ENCODE results near the gene CMTR1.
"Not testable (repeated sequence)": the region's sequence is repeated elsewhere in the genome, so short reads cannot be mapped to it uniquely, and the experiment has no call there.

The CMTR1 gene

GRCh38 chr6:37432916-37433656, at the start of gene CMTR1:
TSS of gene CMTR1 (plus strand) at chr6:37433221. CDS start at chr6:37435630, 2,409 bp downstream.
- DNase-seq (ENCODE audit: low read depth), result peak; percentile 66

- DNase-seq (ENCODE audit: low read depth), result no peak
These were observed 44.4 kb upstream of the CMTR1 start for GRCh38 chr6:37388578-37388977.

GRCh38 chr6:37389857-37390256, 43.2 kb upstream of the CMTR1 start:
- DNase-seq (ENCODE audit: low read depth), result no peak

GRCh38 chr6:37391120-37391519, 41.9 kb upstream of the CMTR1 start:
- no peak for DNase-seq (ENCODE audit: low read depth)

GRCh38 chr6:37392821-37393220, 40.2 kb upstream of the CMTR1 start:
- DNase-seq (ENCODE audit: low read depth), result no peak

GRCh38 chr6:37393381-37393929, 39.6 kb upstream of the CMTR1 start:
- DNase-seq (ENCODE audit: low read depth), result no peak

GRCh38 chr6:37396571-37397180, 36.3 kb upstream of the CMTR1 start:
- no peak for DNase-seq (ENCODE audit: low read depth)

GRCh38 chr6:37399131-37399530, 33.9 kb upstream of the CMTR1 start:
- no peak for DNase-seq (ENCODE audit: low read depth)

GRCh38 chr6:37399795-37400490, 33.1 kb upstream of the CMTR1 start:
- DNase-seq (ENCODE audit: low read depth), result no peak

- not testable (repeated sequence) for DNase-seq (ENCODE audit: low read depth)
These were observed 31.4 kb upstream of the CMTR1 start for GRCh38 chr6:37401658-37402057.

- no peak for DNase-seq (ENCODE audit: low read depth)
These were observed 26.2 kb upstream of the CMTR1 start for GRCh38 chr6:37406726-37407341.

GRCh38 chr6:37407948-37408347, 25.1 kb upstream of the CMTR1 start:
- no peak for DNase-seq (ENCODE audit: low read depth)

- DNase-seq (ENCODE audit: low read depth), result no peak
These were observed 23.5 kb upstream of the CMTR1 start for GRCh38 chr6:37409501-37409900.

- DNase-seq (ENCODE audit: low read depth), result no peak
These were observed 15.6 kb upstream of the CMTR1 start for GRCh38 chr6:37417393-37417792.

- DNase-seq (ENCODE audit: low read depth), result no peak
These were observed 14.3 kb upstream of the CMTR1 start for GRCh38 chr6:37418722-37419121.

- DNase-seq (ENCODE audit: low read depth), result no peak
These were observed 6.7 kb upstream of the CMTR1 start for GRCh38 chr6:37426058-37426944.

- DNase-seq (ENCODE audit: low read depth), result no peak
These were observed 6.0 kb upstream of the CMTR1 start for GRCh38 chr6:37426945-37427510.

GRCh38 chr6:37429352-37429750, 3.7 kb upstream of the CMTR1 start:
- DNase-seq (ENCODE audit: low read depth), result no peak

GRCh38 chr6:37432590-37432915, 468 bp upstream of the CMTR1 start:
- no peak for DNase-seq (ENCODE audit: low read depth)

GRCh38 chr6:37433657-37434271, 743 bp downstream of the CMTR1 start:
- no peak for DNase-seq (ENCODE audit: low read depth)

- DNase-seq (ENCODE audit: low read depth), result no peak
These were observed 2.4 kb downstream of the CMTR1 start for GRCh38 chr6:37435373-37435772.
